GM19193 (cell line): ENCODE measurements around the gene RAB2B.

Experiments
- POLR2A ChIP-seq: IDR thresholded peaks from 4 replicates; pipeline ENCODE4 v1.6.1; 2011; ENCODE audit not compliant: insufficient read depth, insufficient read length; ENCODE audit errors: extremely low read depth

Gene RAB2B

DNA sequence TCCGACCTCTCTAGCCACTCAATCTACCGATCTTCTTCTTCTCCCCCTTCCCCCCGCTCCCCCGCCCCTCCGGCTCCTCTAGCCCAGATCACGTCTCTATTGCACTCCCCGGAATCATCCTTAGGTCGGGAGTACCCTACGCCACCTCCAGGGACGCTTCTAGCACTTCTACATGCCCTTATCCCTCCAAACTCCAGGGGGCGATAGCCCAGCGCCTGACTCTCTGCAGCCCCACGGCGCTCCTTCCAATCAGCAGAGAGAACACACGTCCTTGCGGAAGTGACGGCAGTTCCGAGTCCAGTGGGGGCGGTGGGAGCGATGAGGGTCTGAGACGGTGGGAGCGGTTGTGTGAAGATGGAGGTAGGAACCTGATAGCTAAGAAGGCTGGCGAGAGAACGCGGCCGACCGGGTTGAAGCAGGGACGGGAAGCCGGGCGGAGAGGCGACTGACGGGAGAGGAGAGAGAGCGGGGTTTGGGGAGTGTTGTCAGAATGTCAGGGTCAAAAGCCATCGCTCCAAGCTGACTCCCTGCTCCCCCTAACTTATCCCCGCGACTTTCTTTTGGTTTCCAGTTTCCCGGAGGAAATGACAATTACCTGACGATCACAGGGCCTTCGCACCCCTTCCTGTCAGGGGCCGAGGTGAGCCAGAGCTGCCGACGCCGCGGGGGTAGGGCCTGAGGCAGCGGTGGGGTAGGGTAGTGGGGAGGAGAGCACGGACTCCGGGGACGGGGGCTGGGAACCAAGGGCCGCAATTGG is at the start of gene RAB2B, which contains the start of gene TOX4:
Gene RAB2B, minus strand, starts transcription at position 35 of the 757 bp plus-strand sequence. CDS start 87 bp downstream, outside the sequence.
Gene TOX4, plus strand, starts transcription at position 271 of the 757 bp plus-strand sequence. Its CDS starts 84 bp downstream, at position 355.
- TF ChIP-seq POLR2A = peak; percentile 82

DNA sequence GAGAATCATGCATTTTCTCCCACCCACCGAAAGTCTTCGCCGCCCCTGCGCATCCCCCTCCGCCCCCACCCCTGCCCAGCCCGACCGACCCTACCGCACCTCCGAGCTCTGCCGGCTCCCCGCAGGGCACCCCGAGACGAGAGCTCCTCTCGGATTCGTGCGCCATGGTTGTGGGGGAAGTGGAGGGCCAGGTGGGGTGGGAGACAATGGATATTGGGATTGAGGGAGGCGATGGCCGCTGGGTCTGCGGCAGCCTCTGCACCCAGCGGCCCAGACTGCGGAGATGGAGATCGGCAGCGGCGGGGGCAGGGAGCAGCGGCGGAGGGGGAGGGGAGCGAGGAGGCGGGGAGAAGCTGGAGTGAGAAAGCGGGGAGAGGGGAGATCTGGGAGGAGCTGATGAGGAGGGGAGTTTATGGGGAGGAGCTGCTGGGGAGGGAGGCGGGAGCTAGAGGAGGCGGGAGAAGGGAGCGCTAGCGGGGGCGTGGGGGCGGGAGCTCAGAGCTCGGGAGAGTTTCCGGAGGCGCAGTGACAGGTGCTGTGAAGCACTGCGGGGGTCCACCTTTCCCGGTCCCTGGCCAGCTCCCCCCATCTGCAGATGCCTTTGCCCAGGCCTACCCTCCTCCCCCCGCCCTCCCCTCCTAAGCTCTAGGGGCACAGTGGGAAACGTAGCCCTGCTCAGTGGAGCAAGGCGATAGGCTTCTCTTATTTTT is 49.4 kb upstream of the RAB2B start, which contains the start of gene SALL2:
Gene SALL2, minus strand, starts transcription at position 385 of the 710 bp plus-strand sequence. Its CDS starts 219 bp downstream, at position 166.
- TF ChIP-seq POLR2A = no peak

DNA sequence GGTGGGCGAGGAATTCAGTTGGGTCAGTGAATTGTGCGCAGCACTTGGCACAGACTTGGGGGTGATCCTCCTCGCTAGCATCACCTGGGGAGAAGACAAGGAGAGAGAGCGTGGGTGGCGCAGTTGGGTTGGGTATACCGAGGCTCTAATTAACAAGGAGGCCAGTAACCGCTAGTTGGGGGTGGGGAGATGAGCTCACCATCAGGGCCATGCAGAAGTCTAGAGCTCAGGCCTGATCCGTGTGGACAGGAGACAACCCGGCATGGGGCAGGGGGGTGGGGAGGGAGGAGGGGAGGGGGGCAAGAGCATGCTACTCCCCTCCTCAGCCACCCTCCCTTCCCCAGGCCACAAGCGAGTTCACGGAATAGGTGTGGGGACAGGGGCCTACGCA is 48.8 kb upstream of the RAB2B start:
- no peak for TF ChIP-seq POLR2A

DNA sequence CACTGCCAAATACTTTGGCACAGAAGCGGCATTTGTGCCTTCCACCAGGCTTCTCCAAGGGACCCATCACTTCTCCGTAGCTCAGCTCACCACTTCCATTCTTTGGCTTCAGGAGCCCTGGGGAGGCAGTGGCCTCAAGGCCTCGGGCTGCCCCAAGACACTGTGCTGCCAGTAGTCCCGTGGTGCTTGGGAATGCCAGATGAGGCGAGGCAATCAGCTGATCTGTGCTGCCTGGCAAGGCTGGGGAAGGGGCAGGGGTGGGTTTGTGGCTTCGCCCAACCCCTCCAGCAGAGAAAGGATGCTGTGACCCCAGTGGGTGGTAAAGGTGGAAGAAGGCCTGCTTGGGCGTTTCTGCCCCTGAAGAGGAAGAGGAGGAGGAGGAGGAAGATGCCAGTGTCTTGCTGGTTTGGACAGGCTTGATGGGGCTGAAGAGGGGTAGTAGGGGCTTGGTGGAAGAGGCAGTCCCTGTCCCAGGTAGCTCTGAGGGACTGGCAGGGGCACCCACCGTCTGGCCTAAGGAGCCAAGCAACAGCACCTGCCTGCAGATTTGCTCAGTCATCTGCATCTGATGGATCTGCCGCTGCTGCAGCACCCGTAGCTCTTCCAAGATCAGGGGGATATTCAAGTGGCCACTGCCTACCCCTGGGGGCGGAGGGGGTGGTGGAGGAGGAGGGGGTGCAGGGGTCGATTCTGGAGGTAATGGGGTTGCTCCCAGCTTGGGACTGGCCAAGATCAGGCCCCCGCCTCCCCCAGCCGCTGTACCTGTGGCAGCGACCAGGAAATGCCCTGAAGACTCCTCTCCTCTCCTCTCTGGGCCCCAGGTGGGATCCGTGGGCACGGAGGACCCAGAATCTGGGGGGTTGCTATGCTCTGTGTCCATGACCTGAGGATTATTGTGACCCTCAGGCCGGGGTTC is 48.1 kb upstream of the RAB2B start:
- no peak for TF ChIP-seq POLR2A

- no peak for TF ChIP-seq POLR2A
Observed at GRCh38 chr14:21523203-21523602, 46.4 kb upstream of the RAB2B start.

- TF ChIP-seq POLR2A = no peak
Observed at GRCh38 chr14:21521501-21521900, 44.7 kb upstream of the RAB2B start.

DNA sequence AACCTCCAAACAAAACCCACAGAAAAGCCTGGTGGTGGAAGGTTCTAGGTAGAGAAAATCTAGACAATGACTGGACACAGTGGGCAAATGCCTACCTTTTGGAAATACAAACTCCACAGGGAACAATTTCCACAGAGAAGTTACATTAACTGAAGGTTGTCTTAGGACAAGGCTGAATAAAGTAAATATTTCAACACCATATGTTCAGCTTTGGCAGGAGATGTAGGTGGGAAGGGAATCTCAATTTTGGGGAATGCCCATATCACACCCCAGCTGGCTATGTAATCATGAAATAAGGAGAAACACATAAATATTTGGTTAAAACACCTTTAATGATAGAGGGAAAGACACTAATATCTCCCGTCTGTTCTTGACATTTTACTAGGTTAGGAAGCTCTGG is 44.0 kb upstream of the RAB2B start:
- no peak for TF ChIP-seq POLR2A

GRCh38 chr14:21518725-21519124 is 42.0 kb upstream of the RAB2B start:
- TF ChIP-seq POLR2A = no peak

- no peak for TF ChIP-seq POLR2A
Observed at GRCh38 chr14:21514341-21514740, 37.6 kb upstream of the RAB2B start.

- peak; percentile 82 for TF ChIP-seq POLR2A
Observed at GRCh38 chr14:21510735-21511657, 34.2 kb upstream of the RAB2B start, which contains the start of gene METTL3. METTL3 (minus strand) TSS chr14:21511340; CDS start chr14:21511223, 117 bp downstream.

DNA sequence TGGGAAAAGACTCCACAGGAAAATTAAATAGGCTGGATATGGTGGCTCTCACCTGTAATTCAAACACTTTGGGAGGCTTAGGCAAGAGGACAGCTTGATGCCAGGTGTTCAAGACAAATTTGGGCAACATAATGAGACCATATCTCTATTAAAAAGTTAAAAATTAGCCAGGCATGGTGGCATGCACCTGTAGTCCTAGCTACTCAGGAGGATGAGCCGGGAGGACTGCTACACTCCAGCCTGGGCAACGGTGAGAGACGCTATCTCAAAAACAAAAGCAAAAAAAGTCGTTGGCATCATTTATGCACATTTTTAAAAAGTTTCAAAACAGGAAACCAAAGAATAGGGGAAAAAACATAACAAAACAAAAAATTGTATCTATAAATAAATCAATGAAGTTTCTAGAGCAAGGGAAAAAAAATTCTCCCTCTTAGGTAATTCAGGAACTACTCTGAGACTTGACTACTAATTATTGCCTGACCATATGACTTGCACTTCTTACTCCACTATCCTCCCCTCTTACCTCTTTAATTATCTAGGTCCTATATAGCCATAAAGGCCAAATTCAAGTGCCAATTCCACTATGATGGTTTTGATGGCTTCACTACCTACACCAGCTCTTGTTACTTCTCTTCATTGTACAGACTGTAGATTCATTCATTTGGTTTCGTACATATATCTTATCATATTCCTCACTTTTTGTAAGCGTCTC is 32.8 kb upstream of the RAB2B start:
- no peak for TF ChIP-seq POLR2A

DNA sequence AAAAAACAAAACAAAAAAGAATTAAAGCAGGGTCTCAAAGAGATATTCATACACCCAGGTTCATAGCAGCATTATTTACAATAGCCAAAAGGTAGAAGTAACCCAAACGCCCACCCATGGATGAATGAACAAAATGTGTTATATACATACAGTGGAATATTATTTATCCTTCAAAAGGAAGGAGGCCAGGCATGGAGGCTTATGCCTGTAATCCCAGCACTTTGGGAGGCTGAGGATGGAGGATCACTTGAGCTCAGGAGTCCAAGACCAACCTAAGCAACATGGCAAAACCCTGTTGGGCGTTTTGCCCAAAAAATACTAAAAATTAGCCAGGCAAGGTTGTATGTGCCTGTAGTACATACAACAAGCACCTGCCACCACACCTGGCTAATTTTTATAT is 29.8 kb upstream of the RAB2B start:
- TF ChIP-seq POLR2A = no peak

GRCh38 chr14:21505012-21505553 is 28.3 kb upstream of the RAB2B start:
- no peak for TF ChIP-seq POLR2A
